ENCODE data around the gene CISTR.
"Not testable (repeated sequence)": the region's sequence is repeated elsewhere in the genome, so short reads cannot be mapped to it uniquely, and the experiment has no call there.

The CISTR gene

GRCh38 chr12:53719649-53720048 lies 32.1 kb downstream of the CISTR start:
- TF ChIP-seq, protein P1, sequence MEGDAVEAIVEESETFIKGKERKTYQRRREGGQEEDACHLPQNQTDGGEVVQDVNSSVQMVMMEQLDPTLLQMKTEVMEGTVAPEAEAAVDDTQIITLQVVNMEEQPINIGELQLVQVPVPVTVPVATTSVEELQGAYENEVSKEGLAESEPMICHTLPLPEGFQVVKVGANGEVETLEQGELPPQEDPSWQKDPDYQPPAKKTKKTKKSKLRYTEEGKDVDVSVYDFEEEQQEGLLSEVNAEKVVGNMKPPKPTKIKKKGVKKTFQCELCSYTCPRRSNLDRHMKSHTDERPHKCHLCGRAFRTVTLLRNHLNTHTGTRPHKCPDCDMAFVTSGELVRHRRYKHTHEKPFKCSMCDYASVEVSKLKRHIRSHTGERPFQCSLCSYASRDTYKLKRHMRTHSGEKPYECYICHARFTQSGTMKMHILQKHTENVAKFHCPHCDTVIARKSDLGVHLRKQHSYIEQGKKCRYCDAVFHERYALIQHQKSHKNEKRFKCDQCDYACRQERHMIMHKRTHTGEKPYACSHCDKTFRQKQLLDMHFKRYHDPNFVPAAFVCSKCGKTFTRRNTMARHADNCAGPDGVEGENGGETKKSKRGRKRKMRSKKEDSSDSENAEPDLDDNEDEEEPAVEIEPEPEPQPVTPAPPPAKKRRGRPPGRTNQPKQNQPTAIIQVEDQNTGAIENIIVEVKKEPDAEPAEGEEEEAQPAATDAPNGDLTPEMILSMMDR (IDR thresholded peaks at IDR 0.05; ENCODE audit: insufficient read depth, missing control alignments), result no peak

GRCh38 chr12:53718567-53718966 lies 33.2 kb downstream of the CISTR start:
- not testable (repeated sequence) for FAIRE-seq; DNase-seq (ENCODE audit: insufficient read length, low spot score)

More at GRCh38 chr12:53719649-53720048, 32.1 kb downstream of the CISTR start:
- FAIRE-seq, result no peak
- DNase-seq (ENCODE audit: insufficient read length, low spot score), result no peak

GRCh38 chr12:53717319-53717718 lies 34.5 kb downstream of the CISTR start:
- DNase-seq (ENCODE audit: insufficient read length, low spot score) (no peak), FAIRE-seq (no peak)
- TF ChIP-seq, protein P1 (IDR thresholded peaks at IDR 0.05; ENCODE audit: insufficient read depth, missing control alignments), result no peak

GRCh38 chr12:53714004-53714403 lies 37.8 kb downstream of the CISTR start:
- FAIRE-seq, result no peak
- no peak for DNase-seq (ENCODE audit: insufficient read length, low spot score)
- TF ChIP-seq, protein P1 (IDR thresholded peaks at IDR 0.05; ENCODE audit: insufficient read depth, missing control alignments), result no peak

DNA sequence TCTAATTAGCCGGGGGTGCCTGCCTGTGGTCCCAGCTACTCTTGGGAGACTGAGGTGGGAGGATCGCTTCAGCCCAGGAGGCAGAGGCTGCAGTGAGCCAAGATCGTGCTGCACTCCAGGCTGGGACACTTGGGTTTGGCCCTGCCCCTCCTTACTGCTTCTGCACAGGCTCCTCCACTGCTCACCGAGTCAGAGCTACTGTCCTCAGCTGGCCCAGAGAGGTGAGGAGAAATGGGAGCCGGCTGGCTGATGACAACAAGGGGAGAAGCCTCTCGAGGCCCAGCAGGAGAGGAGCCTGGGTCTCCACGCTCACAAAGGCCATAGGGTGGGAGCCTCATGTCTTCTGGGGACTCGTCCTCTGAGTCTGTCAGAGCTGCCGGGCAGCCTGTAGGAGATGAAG lies 38.3 kb downstream of the CISTR start:
- DNase-seq (ENCODE audit: insufficient read length, low spot score), result no peak
- TF ChIP-seq, protein P1 (IDR thresholded peaks at IDR 0.05; ENCODE audit: insufficient read depth, missing control alignments), result no peak
- no peak for FAIRE-seq

- DNase-seq (ENCODE audit: insufficient read length, low spot score) (no peak), FAIRE-seq (no peak)
- TF ChIP-seq, protein P1 (IDR thresholded peaks at IDR 0.05; ENCODE audit: insufficient read depth, missing control alignments), result no peak
Measured at GRCh38 chr12:53712059-53712643, 39.6 kb downstream of the CISTR start.

DNA sequence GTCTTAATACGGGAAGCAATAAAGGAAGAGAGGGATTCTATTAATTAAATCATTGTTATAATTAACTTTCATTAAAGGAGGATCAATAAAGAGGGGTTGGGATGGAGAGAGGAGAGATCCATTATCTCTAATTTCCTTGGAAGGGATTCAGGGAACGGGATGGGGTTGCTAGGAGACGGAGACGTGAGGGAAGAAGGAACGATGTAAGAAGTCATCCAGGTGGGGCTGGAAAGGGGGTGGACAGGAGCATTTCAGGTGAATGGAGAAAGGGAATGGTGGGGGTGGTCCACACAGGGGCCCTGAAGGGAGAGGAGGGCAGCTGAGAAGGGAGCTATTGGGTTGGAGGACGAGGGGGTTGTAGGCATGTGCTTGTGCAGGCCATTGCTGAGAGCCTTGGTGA lies 41.7 kb downstream of the CISTR start:
- TF ChIP-seq, protein P1 (IDR thresholded peaks at IDR 0.05; ENCODE audit: insufficient read depth, missing control alignments), result no peak
- FAIRE-seq (no peak), DNase-seq (ENCODE audit: insufficient read length, low spot score) (no peak)

DNA sequence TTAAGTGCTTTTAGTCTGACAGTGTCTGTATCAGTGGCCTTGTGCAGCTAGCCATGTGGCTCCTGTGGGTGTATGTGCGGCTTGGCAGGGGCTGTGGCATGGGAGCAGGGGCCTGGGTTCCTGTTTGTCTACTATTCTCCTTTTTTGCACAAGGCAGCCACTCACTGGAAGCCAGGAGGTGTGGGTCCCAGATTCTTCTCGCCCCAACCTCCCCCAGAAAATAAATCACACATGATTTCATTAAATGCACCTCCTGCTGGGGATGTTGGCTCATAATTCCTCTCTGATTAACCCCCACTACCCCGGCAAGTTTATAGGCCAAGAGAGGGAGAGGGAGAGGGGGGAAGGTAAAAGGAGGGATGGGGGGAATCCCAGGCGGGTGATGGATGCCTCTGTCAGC lies 42.1 kb downstream of the CISTR start:
- TF ChIP-seq, protein P1 (IDR thresholded peaks at IDR 0.05; ENCODE audit: insufficient read depth, missing control alignments), result no peak
- DNase-seq (ENCODE audit: insufficient read length, low spot score) (no peak), FAIRE-seq (no peak)

All from D721Med (cell line).